ENCODE measurements around the gene NPHP1.

DNA sequence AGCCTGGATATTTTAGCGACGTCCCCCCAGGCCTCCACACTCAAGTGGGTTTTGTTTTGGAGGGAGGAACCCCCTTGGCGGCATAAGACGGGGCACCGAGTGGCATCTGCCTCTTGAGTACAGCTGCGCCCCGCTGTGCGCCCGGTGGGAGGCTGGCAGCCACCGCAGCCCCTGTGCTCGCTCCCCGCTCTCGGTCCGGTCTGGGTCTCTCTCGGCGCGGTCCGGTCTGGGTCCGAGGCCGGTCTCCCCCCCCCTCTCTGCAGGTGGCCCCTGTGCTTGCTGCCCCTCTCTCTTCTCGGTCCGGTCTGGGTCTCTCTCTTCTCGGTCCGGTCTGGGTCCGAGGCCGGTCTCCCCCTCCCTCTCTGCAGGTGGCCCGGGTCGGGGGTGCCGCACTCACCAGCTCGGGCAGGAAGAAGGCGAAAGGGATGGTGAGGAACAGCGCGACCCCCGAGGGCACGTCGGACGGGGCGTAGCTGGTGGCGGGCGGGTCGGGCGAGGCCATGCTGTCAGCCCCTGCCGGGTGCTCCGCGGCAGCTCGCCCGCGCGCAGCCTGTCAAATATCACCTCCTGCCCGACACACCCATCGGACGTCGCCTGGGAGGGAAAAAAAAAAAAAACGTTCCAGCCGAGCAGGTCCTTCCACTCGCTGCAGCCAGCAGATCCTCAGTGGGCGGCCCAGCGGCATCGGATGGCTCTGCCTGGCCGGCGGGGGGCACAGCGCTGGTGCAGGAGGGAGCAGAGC is 89.4 kb downstream of the NPHP1 start, which contains the start of gene MALL:
- TF ChIP-seq POLR2AphosphoS5 (IDR thresholded peaks at IDR 0.05) (no peak), EZH2 (IDR thresholded peaks at IDR 0.05; ENCODE audit: borderline replicate concordance, insufficient read depth, low read length, poor library complexity, severe bottlenecking) (no peak), TAF1 (IDR thresholded peaks at IDR 0.05; ENCODE audit: low read depth) (no peak), EP300 (conservative IDR thresholded peaks at IDR 0.05; ENCODE audit: poor library complexity, severe bottlenecking) (no peak), REST (IDR thresholded peaks at IDR 0.05; ENCODE audit: borderline replicate concordance) (no peak), SMC3 (conservative IDR thresholded peaks at IDR 0.05; ENCODE audit: poor library complexity) (no peak)
- TF ChIP-seq, protein P1, sequence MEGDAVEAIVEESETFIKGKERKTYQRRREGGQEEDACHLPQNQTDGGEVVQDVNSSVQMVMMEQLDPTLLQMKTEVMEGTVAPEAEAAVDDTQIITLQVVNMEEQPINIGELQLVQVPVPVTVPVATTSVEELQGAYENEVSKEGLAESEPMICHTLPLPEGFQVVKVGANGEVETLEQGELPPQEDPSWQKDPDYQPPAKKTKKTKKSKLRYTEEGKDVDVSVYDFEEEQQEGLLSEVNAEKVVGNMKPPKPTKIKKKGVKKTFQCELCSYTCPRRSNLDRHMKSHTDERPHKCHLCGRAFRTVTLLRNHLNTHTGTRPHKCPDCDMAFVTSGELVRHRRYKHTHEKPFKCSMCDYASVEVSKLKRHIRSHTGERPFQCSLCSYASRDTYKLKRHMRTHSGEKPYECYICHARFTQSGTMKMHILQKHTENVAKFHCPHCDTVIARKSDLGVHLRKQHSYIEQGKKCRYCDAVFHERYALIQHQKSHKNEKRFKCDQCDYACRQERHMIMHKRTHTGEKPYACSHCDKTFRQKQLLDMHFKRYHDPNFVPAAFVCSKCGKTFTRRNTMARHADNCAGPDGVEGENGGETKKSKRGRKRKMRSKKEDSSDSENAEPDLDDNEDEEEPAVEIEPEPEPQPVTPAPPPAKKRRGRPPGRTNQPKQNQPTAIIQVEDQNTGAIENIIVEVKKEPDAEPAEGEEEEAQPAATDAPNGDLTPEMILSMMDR (IDR thresholded peaks at IDR 0.05; ENCODE audit: poor library complexity, severe bottlenecking), result no peak
